Transverse colon (tissue), 4 donors: Measurements from ENCODE around the gene YTHDF2.

ENCODE experiments used
- CTCF ChIP-seq, 5 experiments: fragments of 200-600 bp in 3 of 5; fragments of 450-650 bp in 2 of 5; sonication (generic) in 3 of 5; IDR thresholded peaks; 1 replicate in 2 of 5; 2 replicates in 3 of 5; pipeline ENCODE4 v1.5.1; 2016 to 2017; ENCODE audit warnings: antibody characterized with exemption in 5 of 5, inconsistent platforms in 3 of 5, mild to moderate bottlenecking in 2 of 5, moderate library complexity in 1 of 5
- EP300 ChIP-seq: sonication (generic); formaldehyde crosslinking; IDR thresholded peaks from one replicate; pipeline ENCODE4 v1.6.1; 2017; ENCODE audit warnings: antibody characterized with exemption, low read depth
- POLR2A ChIP-seq: fragments of 450-650 bp; IDR thresholded peaks from one replicate; pipeline ENCODE4 v1.6.1; 2016; ENCODE audit warnings: antibody characterized with exemption, mild to moderate bottlenecking, moderate library complexity
- POLR2AphosphoS5 ChIP-seq, 3 donors: sonication (generic); formaldehyde crosslinking; IDR thresholded peaks; one replicate each; pipeline ENCODE4 v1.6.1; 2016; ENCODE audit warnings: antibody characterized with exemption in 3 of 3

DNA sequence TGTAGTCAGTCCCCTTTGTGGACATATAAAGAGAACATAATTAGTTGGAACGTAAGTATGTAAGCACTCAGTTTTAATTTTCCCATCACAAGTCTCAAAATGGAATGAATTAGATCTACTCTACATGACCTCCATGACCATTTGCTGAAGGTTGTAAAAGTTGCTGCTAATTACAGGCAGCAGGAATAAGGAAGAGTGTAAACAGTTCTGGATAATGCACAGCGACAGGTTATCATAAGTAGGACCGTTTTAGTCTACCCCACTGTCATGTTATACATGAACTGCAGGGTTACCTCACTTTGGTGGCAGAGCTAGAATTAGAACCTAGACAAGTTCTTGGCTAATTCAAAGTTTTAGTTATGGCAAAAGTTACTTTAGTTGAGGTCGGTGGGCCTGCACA, 21.7 kb downstream of the YTHDF2 start:
- TF ChIP-seq POLR2A (no peak), CTCF (IDR thresholded peaks at IDR 0.05) (no peak), POLR2AphosphoS5 (IDR thresholded peaks at IDR 0.05) (no peak), EP300 (no peak)
